HG03565 (cell line): ENCODE data around the gene FOXJ2.
"Not testable (repeated sequence)": the region's sequence is repeated elsewhere in the genome, so short reads cannot be mapped to it uniquely, and the experiment has no call there.

ENCODE experiments used
- ATAC-seq: cut with Tn5 transposase; IDR thresholded peaks from one replicate; pipeline ENCODE4 v1.9.1; 2021; ENCODE audit warnings: mild to moderate bottlenecking, moderate library complexity; ENCODE audit not compliant: unreplicated experiment

FOXJ2 gene

DNA sequence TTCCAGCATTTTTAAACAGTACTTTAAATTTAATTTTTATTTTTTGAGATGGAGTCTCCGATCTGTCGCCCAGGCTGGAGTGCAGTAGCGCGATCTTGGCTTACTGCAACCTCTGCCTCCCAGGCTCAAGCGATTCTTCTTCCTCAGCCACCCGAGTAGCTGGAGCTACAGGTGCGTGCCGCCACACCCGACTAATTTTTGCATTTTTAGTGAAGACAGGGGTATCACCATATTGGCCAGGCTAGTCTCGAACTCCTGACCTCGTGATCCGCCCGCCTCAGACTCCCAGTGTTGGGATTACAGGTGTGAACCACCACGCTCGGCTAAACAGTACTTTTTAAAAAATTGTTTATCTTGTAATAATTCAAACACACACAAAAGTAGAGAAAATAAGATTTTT lies 4.2 kb upstream of the FOXJ2 start:
- ATAC-seq = no peak

DNA sequence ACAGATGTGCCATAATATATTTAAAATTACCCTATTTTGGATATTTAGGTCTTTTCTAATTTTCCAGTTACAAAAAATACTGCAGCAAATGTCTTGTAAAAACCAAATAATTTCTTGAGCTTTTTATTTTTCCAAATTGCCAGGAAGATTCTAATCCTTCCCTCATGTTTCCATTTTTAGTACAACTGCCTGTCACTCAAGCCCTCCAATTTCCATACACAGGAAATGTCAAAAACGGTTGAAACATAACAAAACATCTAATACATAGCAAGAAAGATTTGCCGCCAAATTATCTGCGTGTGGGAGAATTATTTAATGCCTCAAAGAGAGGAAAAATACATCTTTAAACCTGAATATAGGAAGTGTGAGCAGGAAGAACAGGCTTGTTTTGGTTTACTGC lies 2.3 kb upstream of the FOXJ2 start:
- ATAC-seq = no peak

DNA sequence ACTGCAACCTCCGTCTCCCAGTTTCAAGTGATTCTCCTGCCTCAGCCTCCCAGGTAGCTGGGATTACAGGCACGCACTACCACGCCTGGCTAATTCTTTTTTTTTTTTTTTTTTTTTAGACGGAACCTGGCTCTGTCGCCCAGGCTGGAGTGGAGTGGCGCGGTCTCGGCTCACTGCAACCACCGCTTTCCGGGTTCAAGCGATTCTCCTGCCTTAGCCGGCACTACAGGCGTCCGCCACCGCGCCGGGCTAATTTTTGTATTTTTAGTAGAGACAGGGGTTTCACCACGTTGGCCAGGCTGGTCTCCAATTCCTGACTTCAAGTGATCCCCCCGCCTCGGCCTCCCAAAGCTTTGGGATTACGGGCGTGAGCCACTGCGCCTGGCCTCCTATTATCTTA lies 1.5 kb upstream of the FOXJ2 start:
- ATAC-seq = not testable (repeated sequence)

DNA sequence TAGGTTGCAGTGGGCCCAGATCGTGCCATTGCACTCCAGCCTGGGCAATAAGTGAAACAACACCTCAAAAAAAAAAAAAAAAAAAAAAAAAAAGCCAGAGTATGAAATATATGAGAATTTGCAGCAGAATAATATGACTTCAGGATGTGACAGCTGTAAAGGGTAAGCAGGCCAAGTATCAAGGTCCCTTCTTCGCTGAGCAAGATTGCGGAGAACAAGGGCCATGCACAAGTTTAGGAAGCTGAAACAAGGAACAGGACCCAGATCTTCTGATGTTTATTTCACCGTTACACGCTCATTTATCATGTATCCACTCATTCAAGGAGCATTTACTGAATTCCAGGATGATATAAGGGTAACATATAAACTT lies 659 bp upstream of the FOXJ2 start:
- ATAC-seq = no peak

DNA sequence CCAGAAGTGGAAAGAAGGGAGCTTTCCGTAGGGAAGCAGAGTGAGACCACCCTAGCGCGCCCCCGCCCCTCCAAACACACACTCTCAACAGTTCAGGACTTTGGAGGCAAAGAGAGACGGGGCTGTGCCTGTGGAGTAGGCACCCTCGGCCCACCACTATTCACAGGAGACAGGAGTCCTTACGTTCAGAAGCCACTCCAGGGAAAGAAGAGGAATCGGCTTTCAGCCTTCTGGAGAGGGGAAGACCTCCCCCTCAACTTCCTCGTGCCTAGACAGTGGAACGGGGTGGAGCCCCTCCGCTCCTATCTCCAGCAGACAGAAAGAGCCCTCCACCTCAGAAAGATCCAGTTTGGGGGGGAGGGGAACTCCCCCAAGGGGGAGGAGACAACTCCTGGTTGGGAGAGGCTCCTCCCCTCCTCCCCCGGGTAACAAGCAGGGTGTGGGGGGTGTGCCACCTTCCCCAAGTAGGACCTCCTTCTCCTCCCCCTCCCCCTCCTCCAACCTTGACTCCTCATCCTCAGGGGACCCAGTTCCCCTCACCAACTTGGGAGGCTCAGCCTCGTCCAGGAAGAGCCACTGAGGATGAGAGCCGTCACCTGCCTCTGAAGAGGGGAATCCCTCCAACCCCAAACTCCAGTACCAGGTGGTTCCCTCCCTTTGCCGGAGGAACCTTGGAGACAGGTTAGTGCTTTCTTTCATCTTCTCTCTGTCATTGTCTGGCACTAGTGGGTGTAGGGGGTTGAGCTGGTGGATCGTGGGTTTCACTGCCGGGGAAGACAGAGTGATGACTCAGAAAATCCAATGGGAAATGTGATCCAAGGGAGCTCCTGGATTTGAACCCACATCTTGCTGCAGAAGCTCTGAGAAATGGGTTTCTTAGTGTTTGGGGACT lies 883 bp downstream of the FOXJ2 start:
- no peak for ATAC-seq

DNA sequence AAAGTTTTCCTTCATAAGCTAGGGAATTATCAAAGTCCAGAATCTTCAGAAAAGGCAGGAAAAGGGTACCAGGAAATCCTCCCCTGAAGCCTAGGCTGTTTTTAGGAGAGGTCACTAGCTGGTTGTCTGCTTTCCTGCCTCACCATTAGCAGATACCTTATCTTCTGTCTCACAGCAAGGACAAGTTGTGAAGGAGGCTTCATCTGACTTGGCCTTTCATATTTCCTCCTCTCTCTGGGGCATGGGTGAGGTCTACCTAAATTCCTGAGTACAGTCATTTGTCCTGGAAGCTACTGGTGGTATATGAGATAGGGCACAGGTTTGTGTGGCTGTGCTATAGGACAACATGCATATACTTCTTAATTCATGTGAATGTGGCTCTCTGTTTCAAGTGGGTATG lies 2.3 kb downstream of the FOXJ2 start:
- no peak for ATAC-seq

DNA sequence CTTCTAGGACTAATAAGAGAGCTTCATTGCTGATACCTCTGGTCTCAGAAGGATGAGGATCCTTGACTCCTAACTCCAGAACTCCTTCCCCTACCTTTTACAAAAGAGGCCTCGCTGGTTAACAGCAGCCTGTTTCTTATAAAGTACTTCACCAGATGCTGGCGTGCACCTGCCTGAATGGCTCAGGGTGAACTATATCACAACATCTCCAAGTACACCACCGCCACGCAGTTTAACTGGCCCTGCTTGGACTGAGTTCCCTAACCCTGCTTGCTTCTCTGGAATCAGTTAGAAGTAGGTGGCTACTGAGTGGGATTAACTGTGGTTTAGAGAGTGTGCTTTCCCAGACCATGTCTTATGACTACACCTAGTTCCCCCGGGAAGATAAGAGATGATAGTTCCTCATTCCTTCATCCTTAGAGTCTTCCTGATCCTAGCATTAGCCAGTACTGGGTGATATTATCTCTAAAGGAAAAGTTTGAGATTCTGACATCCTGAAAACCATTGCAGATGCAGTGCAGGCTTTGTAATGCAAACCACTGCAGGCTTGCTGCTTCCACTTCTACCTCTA lies 3.0 kb downstream of the FOXJ2 start:
- ATAC-seq = no peak

DNA sequence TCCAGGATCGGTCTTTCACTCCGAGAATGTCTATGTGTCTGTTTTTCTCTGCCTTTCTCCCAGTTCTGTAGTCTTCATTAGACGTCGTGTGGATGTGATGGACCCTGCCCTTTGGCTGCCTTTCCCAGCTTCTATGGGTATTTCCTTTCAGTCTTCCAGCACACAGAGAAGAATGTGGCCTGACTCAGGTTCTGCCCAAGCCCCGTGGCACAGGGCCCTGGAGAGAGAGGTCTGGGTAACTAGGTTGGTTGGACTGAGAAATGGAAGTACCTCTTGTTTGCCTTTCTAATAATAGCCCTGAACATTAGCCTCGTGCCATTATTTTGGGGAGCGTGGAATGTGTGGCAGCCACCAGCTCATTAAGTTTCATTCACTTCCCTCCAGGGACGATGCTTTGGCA lies 3.8 kb downstream of the FOXJ2 start:
- ATAC-seq = no peak

DNA sequence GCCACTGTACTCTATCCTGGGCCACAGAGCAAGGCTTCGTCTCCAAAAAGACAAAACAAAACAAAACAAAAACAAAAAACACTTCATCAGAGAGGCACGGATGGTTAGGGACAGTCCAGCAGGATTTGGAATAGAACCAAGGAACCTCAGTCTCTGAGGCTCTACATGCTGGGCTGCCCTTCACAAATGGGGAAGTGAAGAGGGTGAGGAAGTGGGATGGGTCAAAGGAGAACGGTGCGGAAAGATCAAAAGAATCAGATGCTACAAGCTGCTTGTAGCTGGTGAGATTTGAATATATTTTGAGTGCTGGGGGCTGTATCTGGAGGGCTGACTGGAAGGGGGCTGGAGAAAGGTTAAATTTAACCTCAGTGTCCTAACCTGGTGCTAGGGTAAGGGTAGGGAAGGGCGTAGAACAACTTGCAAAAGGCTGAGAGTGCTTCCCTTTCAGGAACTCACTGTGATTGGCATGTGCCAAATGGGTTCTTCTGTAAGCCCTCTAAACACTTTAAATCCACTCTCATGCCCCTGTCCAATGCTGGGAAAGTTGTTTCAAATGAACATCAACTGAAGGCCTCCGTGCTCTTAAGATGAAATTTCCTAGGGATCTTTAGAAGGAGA lies 4.6 kb downstream of the FOXJ2 start:
- ATAC-seq = no peak

DNA sequence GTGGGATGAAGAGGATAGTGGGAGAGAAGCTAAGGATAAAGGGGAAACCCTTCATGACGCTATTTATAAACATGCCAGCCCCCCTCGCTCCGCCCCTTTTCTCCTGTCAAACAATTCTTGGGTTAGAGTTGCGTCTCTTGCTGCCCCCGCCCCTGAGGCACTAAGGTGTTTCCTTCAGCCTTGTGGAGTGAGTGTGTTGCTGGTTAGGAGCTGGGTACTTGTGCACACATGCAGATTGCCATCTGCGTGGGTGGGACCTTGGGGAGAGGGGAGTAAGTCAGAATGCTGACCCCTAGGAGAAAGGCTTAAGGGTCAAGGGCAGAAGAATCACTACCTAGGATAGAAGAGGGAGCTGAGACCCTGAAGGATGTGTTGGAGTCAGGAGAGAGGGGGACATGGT lies 5.4 kb downstream of the FOXJ2 start:
- no peak for ATAC-seq

DNA sequence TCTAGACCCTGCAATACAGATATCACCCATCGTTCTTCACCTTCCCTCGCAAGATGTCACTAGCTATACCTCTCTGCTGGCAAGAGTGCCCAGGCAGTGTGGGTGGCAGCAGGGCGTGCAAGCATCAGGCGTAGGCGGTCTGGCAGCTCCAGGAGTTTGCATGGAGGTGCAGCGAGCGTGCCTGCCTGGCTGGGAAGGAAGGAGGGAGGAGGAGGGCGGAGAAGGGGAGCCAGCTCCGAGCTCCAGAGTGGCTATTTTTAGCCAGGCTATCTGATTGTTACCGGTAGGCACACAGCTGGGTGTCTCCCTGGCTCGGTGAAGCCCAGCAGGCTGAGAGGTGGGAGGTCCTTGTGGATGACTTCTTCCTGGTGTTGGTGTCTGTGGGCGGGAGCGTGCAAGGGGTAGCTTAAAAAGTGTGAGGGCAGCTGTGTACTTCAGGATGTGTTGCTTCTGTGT lies 6.2 kb downstream of the FOXJ2 start:
- ATAC-seq = no peak

DNA sequence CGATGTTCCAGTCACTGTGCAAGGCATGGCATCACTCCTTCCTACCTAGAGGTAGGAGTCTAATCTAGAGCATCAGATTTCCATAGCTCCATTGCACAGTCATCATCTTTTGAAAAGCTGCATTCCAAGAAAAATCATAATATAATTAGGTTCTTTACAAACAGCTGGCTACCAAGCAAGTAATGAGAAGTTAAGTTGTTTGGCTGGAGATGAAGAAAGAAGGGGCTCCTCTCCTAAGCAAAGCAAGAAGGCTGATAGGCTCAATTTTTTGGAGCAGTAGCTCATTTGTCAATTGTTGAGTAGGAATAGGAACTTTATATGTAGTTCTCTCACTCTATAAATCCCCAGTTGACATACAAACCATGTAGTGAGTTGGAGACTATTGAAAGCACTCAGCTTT lies 8.3 kb downstream of the FOXJ2 start:
- ATAC-seq = no peak

DNA sequence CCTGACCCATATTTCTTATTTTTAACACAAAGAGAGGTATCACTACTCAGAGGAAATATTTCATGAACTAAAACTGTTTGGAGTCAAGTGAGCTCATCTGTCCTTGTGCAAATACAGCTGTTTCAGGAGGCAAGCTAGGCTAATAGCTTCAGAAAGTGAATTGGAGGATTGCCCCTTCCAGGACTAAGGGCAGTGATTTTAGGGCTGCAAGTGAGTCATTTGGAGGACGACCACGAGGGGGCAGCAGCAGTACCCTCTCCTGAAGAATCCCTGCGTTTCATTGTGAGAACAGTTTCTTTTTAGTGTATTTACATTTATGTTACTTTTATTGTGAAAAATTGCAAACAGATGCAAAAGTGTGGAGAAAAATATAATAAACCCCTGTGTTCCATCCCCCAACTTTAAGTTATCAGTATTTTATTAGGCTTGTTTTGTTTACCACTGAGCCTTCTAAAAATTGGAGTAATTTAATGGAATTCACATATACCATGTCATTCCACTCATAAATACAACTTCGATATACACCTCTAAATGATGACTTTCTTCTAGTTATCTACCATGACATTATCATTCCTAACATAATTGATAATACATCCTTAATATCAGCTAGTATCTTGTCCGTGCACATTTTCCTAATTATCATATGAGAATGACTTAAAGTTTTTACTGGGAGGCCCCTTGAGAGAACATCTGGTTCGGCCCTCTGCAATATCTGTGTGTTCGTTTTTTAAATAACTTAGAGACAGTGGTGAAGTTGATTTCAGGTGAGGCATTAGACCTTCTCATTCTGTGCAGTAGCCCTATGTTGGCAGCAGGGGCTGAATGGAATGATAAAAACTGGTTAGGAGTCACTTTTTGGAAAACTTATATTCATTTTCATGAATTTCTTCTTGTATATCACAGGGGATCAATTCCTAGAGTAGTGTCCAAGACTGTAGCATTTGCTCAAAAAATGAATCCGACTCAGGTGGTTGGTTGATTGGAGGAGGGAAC lies 13.7 kb downstream of the FOXJ2 start:
- no peak for ATAC-seq

DNA sequence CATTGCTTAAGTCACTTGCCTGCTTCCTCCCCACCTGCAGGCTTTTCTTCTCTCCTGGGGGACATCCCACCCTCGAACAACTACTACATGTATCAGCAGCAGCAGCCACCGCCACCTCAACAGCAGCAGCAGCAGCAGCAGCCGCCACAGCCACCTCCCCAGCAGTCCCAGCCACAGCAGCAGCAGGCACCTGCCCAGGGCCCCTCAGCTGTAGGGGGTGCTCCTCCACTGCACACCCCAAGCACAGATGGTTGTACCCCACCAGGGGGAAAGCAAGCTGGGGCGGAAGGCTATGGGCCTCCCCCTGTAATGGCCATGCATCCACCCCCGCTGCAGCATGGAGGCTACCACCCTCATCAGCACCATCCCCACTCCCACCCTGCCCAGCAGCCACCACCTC lies 15.3 kb downstream of the FOXJ2 start:
- ATAC-seq = no peak

DNA sequence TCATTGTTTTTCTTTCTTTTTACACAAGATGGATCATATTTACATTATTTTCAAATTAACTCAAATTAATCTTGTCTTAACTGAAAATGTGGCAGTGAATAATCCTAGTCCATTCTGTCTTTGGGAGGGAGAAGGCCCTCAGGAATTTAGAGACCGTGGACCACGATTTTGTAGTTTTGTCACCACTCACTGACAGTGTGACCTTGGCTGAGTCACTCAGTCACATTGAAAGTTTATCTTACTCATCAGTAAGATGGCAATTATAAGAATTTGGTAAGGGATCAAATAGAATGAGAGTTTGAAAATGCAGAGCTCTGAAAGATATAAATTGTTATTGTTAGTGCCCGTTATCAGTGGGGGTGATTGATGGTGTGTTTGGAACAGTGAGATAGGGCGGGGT lies 16.4 kb downstream of the FOXJ2 start:
- no peak for ATAC-seq

DNA sequence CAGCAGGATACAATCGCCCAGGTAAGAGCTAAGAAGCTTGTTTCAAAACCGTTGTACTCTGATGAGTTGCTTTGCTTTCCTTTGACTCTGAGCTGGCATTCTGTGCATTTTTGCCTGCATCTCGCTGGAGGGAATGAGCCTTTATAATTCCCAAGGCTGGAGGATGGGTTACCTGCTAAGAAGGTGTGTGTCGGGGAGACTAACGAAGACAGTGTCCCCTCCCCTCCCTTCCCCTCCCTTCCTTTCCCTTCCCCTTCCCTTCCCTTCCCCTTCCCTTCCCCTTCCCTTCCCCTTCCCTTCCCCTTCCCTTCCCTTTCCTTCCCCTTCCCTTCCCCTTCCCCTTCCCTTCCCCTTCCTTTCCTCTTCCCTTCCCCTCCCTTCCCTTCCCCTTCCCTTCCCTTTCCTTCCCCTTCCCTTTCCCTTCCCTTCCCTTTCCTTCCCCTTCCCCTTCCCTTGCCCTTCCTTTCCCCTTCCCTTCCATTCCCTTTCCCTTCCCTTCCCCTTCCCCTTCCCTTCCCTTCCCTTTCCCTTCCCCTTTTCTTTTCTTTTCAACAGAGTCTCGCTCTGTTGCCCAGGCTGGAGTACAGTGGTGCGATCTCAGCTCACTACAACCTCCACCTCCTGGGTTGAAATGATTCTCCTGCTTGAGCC lies 18.2 kb downstream of the FOXJ2 start:
- ATAC-seq = no peak

DNA sequence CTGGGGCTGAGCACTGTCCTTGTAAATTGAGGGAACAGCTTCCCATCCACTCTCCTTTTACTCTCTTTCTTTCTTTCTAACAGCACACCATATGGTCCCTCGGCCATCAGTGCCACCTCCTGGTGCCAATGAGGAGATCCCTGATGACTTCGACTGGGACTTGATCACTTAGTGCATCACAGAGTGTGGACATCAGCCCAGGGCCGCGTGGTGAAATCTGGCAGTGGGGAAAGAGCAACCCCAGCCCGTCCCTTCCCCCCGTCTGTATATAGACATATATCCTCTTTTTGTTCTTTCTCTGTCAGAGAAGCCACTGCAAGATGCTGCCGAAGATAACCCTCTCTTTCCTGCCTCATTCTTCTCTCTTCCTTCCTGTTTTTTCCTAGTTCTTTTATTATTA lies 20.2 kb downstream of the FOXJ2 start:
- ATAC-seq = no peak

DNA sequence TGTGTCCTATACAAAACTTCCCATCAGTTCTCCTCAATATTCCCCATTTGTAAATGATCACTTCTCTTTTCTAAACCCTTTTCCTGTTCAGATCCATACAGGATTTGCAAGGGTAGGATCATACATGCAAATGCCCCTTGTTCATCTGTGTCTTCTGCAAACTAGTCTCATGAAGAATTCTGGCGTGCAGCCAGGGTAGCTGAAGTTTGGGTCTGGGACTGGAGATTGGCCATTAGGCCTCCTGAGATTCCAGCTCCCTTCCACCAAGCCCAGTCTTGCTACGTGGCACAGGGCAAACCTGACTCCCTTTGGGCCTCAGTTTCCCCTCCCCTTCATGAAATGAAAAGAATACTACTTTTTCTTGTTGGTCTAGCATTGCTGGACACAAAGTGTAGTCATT lies 22.3 kb downstream of the FOXJ2 start:
- ATAC-seq = no peak

DNA sequence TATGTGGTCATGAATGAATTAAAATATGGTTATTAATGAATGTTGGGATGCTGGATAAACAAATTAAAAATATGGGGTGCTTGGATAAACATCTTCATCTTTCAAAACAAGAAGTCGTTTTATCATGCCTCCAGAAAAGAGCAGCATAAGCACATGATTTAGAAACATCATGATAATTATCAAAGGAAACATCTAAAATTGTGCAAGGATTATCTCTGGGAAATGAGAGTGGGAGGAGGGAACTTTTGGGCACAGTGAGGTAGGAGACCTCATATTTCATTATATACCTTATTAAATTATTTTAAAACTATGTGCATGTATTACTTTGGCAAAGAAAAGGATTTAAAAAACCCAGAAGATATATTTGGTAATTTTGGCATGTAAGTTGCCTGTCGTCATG lies 24.8 kb downstream of the FOXJ2 start:
- ATAC-seq = no peak

DNA sequence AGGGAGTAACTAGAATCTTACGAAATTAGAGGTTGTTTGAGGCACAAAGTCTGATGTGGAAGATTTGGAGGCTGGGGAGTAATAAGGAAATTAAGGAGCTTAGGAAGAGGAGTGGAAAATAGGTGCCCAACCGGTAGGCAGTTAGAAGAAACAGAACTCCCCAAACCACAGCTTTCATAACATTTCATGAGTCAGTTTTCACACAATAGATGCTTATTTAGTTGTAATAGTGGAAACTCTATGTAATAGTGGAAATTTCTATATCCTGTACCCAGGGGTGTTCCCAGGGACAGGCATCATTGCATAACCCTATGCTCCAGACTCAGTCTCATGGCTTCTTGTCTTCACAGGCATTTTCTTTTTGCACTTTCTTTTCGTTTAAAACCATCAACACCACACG lies 25.3 kb downstream of the FOXJ2 start:
- no peak for ATAC-seq

DNA sequence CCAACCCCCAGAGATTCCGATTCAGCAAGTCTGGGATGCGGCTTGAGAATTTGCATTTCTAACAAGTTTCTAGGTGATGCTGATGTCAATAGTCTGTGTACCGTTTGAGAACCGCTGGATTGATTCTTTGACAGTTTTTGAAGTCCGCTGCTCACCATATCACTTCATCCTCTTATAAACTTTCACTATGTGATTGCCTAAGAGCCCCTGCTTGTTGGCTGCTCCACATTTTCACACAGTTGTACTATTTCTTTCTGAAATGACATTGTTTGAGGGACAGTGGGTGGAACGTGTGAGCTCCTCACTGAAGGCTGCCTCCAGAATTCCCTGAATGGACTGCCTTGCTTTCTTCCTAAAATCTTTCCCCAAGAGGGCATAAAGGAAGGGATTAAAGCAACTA lies 26.0 kb downstream of the FOXJ2 start:
- no peak for ATAC-seq
